Tibial nerve (tissue), 4 donors: Measurements from ENCODE around the gene RCVRN. TPM values are rescaled to one million over a fixed set of nuclear protein-coding genes. Genes with fewer than 3 reads are reported as not detected.

Experiments used
- DNase-seq, 2 donors: peaks; one replicate each; pipeline ENCODE4 v3.0.0-alpha.2; 2019; ENCODE audit warnings: low spot score in 2 of 2
- H3K27ac ChIP-seq, 4 donors: fragments of 200-600 bp; sonication (generic) in 3 of 4; one replicate each; pipeline ENCODE4 v1.5.1; 2017 to 2019; ENCODE audit warnings: mild to moderate bottlenecking in 1 of 4
- H3K27me3 ChIP-seq, 2 donors: fragments of 200-600 bp; sonication (generic) in 1 of 2; one replicate each; pipeline versions ENCODE4 v1.5.1 to v1.6.0; 2017 to 2019
- H3K36me3 ChIP-seq, 3 donors: fragments of 200-600 bp; sonication (generic); one replicate each; pipeline ENCODE4 v1.5.1; 2018 to 2019
- H3K4me1 ChIP-seq, 4 donors: fragments of 200-600 bp; sonication (generic) in 3 of 4; one replicate each; pipeline ENCODE4 v1.5.1; 2017 to 2019
- H3K4me3 ChIP-seq, 4 donors: fragments of 200-600 bp; sonication (generic) in 3 of 4; one replicate each; pipeline ENCODE4 v1.5.1; 2017 to 2019; ENCODE audit warnings: mild to moderate bottlenecking in 1 of 4, moderate library complexity in 1 of 4
- H3K9me3 ChIP-seq, 4 donors: fragments of 200-600 bp; sonication (generic) in 3 of 4; one replicate each; pipeline ENCODE4 v1.5.1; 2017 to 2019
- EP300 ChIP-seq, 2 donors: sonication (generic); formaldehyde crosslinking; IDR thresholded peaks; one replicate each; pipeline ENCODE4 v1.6.1; 2017; ENCODE audit warnings: antibody characterized with exemption in 2 of 2, mild to moderate bottlenecking in 1 of 2
- POLR2A ChIP-seq, 2 donors: fragments of 450-650 bp; IDR thresholded peaks; one replicate each; pipeline ENCODE4 v1.6.1; 2017; ENCODE audit warnings: antibody characterized with exemption in 2 of 2, mild to moderate bottlenecking in 2 of 2, moderate library complexity in 2 of 2
- WGBS, 2 donors: methylation state at CpG; one replicate each; pipeline ENCODE4 v1.1.5; 2018; 5-methylcytosine and 5-hydroxymethylcytosine counted together
- total RNA-seq, 4 donors: library from RNA; depleted of rRNA; stranded (reverse); fragments of >200 nt; gene quantifications; one replicate each; pipeline ENCODE4 v1.1.0, GENCODE V29; 2016
- TF ChIP-seq, protein P1 (sequence below), 5 experiments: fragments of 200-600 bp in 3 of 5; fragments of 450-650 bp in 2 of 5; sonication (generic) in 3 of 5; IDR thresholded peaks; one replicate each; pipeline ENCODE4 v1.5.1; 2016 to 2019; ENCODE audit warnings: antibody characterized with exemption in 5 of 5, mild to moderate bottlenecking in 3 of 5, moderate library complexity in 2 of 5

RCVRN gene
- total RNA-seq, 4 donors from 2014 or later = not detected

DNA sequence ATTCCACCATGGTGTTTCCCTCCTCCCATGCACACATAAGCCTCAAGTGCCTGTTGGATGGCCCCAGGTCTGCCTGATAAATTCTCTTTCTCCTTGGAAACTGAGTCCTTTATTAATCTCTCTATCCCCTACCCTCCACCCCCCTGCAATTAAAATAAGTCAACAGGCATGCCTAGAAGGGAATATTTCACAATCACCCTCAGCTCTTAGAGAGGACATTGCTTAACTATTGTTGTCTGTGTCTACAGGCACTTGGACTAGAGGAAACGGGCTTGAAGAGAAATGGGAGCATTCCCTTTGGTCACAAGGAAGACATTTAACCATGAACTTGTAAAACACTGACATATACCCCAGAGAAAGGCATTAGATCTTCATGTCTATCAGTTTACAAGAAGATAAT is 39.5 kb downstream of the RCVRN start:
- H3K27me3 ChIP-seq = no peaks in the 10 kb centered on the region
- TF ChIP-seq POLR2A (IDR thresholded peaks at IDR 0.05) (no peak), EP300 (IDR thresholded peaks at IDR 0.05) (no peak)
- TF ChIP-seq, protein P1, sequence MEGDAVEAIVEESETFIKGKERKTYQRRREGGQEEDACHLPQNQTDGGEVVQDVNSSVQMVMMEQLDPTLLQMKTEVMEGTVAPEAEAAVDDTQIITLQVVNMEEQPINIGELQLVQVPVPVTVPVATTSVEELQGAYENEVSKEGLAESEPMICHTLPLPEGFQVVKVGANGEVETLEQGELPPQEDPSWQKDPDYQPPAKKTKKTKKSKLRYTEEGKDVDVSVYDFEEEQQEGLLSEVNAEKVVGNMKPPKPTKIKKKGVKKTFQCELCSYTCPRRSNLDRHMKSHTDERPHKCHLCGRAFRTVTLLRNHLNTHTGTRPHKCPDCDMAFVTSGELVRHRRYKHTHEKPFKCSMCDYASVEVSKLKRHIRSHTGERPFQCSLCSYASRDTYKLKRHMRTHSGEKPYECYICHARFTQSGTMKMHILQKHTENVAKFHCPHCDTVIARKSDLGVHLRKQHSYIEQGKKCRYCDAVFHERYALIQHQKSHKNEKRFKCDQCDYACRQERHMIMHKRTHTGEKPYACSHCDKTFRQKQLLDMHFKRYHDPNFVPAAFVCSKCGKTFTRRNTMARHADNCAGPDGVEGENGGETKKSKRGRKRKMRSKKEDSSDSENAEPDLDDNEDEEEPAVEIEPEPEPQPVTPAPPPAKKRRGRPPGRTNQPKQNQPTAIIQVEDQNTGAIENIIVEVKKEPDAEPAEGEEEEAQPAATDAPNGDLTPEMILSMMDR (IDR thresholded peaks at IDR 0.05) = no peak
- 40 to 48% methylated on average over 1 of the region's 1 CpG for WGBS, 2 donors

DNA sequence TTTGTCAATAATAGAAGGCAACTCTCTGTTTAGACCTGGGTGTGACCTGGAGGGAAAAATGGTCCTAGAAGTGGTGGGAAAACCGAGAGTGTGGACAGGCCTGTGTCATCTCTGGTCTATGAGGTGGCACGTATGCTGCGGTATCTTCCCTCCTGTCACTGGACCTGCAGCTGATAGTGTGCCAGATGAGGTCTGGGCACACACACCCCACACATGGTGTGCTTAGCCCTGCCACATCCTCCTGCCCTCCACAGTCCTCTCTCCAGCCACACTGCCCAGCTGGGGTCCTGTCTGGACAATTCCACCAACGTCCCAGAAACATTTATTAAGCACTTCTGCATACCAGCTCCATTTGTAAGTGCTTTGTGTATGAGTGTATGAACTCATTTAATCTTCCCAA is 42.1 kb downstream of the RCVRN start:
- no peak for DNase-seq
- WGBS, 2 donors = 60 to 69% methylated on average over 4 of the region's 4 CpGs

More for the DNA sequence above, 39.5 kb downstream of the RCVRN start:
- H3K4me1 ChIP-seq = no peaks in the 10 kb centered on the region
- no peak overlapping the region for H3K27ac ChIP-seq
- peaks cover 0 to 37% (median 0%) of the 10 kb centered on the region in 4 donors for H3K9me3 ChIP-seq
- DNase-seq = no peak
- no peak overlapping the region for H3K4me3 ChIP-seq
- H3K36me3 ChIP-seq = no peaks in the 10 kb centered on the region

DNA sequence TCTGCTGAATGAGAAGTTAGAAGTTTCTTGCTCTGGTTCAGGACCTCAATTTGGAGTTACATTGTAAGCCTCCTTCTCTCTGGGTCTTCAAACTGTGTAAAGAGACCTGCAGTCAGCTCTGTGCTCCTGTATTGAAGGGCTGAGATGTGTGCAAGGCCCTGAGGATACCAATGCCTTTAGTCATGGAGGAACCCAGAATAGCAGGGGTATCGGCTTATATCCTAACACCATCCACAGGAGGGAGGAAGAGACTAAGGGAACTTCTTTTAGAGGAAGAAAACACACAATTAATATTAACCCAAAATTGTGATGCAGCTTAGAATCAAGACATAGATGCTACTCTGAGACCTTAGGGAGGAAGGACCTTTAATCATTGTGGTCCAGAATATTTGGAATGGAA is 42.9 kb downstream of the RCVRN start:
- TF ChIP-seq, protein P1 (IDR thresholded peaks at IDR 0.05) = no peak
- TF ChIP-seq POLR2A (IDR thresholded peaks at IDR 0.05) = no peak
- no peak for TF ChIP-seq EP300 (IDR thresholded peaks at IDR 0.05)
- Histone ChIP-seq H3K36me3 (no peaks in the 10 kb centered on the region), H3K9me3 (peaks cover 0 to 60% (median 0%) of the 10 kb centered on the region in 4 donors), H3K27ac (no peak overlapping the region), H3K4me1 (no peaks in the 10 kb centered on the region), H3K4me3 (no peak overlapping the region), H3K27me3 (no peaks in the 10 kb centered on the region)
- WGBS, 2 donors = 86 to 100% methylated on average over 1 of the region's 1 CpG
- no peak for DNase-seq

More for the DNA sequence above, 42.1 kb downstream of the RCVRN start:
- Histone ChIP-seq H3K27me3 (no peaks in the 10 kb centered on the region), H3K36me3 (no peaks in the 10 kb centered on the region), H3K4me3 (no peak overlapping the region), H3K9me3 (peaks cover 0 to 53% (median 0%) of the 10 kb centered on the region in 4 donors), H3K27ac (no peak overlapping the region), H3K4me1 (no peaks in the 10 kb centered on the region)
- TF ChIP-seq, protein P1 (IDR thresholded peaks at IDR 0.05) = no peak
- TF ChIP-seq POLR2A (IDR thresholded peaks at IDR 0.05) = no peak
- no peak for TF ChIP-seq EP300 (IDR thresholded peaks at IDR 0.05)

DNA sequence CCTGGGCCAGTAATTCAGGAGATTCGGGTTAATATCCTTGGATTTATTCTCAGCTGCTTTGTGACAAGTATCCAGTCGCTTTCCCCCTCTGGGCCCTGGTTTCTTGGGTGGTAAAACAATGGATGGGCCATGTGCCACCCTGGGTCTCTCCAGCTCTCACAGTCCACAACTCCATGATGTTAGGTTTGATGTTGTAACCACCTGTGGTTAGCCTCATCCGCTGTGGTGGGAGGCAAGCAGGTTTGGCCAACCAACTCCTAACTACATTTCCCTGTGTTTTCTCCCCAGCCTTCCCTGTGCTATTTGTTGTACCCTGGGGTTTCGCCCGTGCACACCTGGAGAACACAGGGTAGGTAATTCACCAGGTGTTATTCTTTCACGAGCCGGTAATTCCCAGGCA is 44.2 kb downstream of the RCVRN start:
- H3K9me3 ChIP-seq = peaks cover 0 to 54% (median 0%) of the 10 kb centered on the region in 4 donors
- no peak overlapping the region for H3K27ac ChIP-seq
- no peak overlapping the region for H3K4me3 ChIP-seq
- no peak for DNase-seq
- H3K4me1 ChIP-seq = no peaks in the 10 kb centered on the region
- TF ChIP-seq EP300 (IDR thresholded peaks at IDR 0.05) (no peak), POLR2A (IDR thresholded peaks at IDR 0.05) (no peak)
- TF ChIP-seq, protein P1 (IDR thresholded peaks at IDR 0.05) = no peak
- no peaks in the 10 kb centered on the region for H3K36me3 ChIP-seq
- WGBS, 2 donors = 82 to 88% methylated on average over 7 of the region's 7 CpGs
- H3K27me3 ChIP-seq = no peaks in the 10 kb centered on the region

DNA sequence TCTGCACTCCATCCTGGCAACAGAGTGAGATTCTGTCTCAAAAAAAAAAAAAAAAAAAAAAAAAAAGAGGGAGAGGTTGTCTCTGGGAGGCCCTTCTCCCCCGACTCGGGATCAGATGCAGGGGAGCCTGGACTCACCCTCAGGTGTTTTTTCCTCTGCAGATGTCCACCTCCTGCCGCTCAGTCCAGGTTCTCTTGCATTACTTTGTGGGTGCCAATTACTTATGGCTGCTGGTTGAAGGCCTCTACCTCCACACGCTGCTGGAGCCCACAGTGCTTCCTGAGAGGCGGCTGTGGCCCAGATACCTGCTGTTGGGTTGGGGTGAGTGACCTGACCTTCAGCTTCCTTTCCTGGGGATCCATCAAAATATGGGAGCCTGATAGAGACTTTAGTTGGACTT is 45.3 kb downstream of the RCVRN start:
- WGBS, 2 donors = 91 to 95% methylated on average over 5 of the region's 5 CpGs

More for the DNA sequence above, 45.3 kb downstream of the RCVRN start:
- Histone ChIP-seq H3K4me1 (no peaks in the 10 kb centered on the region), H3K36me3 (no peaks in the 10 kb centered on the region), H3K27ac (no peak overlapping the region), H3K9me3 (peaks cover 0 to 51% (median 0%) of the 10 kb centered on the region in 4 donors), H3K4me3 (no peak overlapping the region), H3K27me3 (no peaks in the 10 kb centered on the region)
- TF ChIP-seq POLR2A (IDR thresholded peaks at IDR 0.05) (no peak), EP300 (IDR thresholded peaks at IDR 0.05) (no peak)
- TF ChIP-seq, protein P1 (IDR thresholded peaks at IDR 0.05) = no peak
- no peak for DNase-seq
